Measurements from ENCODE around the gene OSM.

The OSM gene

GRCh38 chr22:30263883-30264282 lies 2.8 kb downstream of the OSM start:
- no peak for DNase-seq (ENCODE audit: low read depth, low spot score)

DNA sequence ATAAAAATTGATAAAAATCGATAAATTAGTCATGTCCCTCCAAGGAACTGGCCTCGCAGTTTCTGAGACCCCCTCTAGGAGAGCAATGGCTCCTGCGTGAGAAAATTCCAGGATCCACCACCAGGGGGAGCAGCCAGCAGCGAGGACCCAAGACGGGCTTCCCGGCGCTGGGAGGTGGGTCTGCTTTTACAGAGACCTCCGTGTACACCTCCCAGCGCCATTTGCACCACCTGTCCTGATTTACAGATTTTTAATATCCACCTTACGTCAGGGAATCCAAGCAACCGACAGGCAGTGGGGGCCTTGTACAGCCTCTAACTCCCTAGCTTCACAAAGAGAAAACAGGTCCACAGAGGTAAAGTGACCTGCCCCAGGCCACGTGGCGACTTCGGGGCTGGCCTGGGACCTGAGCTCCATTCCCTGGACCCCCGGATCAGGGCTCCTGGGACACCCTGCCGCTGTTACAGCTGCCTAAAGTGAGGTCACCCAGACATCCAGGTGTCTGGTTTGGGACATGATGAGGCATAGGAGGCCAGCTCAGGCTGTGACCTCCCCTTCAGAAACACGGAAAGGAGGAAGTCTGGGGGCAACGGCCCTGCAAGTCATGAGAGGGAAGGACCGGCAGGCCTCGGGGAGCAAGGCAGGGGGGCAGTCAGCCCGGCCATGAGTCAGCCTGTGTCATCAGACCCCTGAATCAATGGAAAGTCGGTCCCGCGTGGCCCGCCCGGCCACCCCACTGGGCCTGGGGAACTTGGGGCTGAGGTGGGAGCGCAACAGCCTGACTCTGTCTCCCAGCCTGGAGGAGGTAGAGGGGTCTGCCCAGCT lies 3.5 kb downstream of the OSM start:
- no peak for DNase-seq (ENCODE audit: low read depth, low spot score)

GRCh38 chr22:30262112-30262511 lies 4.5 kb downstream of the OSM start:
- no peak for DNase-seq (ENCODE audit: low read depth, low spot score)

- DNase-seq (ENCODE audit: low read depth, low spot score), result no peak
Observed at GRCh38 chr22:30261134-30261533, 5.5 kb downstream of the OSM start.

DNA sequence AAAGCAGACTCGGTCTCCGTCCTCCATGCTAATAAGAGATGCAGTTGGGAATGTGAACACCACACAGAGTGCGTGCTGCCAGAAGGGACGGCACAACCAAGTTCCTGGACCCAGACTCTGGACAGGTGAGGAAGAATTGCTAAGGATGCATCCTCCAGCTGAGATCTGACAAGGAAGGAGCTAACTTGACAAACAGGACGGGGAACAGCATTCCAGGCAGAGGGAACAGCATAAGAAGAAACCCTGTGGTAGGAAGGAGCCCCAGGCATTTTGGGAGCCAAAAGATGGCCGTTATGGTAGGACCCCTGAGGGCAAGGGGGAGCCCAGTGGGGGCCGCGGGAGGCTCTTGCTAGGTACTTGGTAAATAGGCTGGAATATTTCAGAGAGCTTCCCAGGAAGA lies 6.0 kb downstream of the OSM start:
- no peak for DNase-seq (ENCODE audit: low read depth, low spot score)

GRCh38 chr22:30260276-30260675 lies 6.4 kb downstream of the OSM start:
- no peak for DNase-seq (ENCODE audit: low read depth, low spot score)

DNA sequence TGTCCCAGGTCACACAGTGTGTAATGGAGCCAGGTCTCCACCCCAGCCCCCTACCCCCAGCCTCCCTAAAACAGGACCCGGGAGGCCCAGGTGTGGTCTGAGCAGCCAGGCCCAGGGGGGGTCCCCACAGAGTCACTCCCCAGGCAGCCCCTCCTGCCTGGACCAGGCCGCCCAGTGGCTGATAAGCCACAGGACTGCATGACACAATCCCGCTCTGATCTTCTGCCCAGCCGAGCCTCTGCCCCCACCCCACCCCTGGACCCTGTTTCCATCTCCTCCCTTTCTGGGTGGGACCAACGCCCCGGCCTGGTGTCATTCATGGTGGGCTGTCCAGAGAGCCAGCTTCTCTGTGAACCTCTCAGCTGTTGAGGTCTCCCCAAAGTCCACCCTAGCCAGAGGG lies 12.3 kb downstream of the OSM start:
- DNase-seq (ENCODE audit: low read depth, low spot score), result no peak

- DNase-seq (ENCODE audit: low read depth, low spot score), result no peak
Observed at GRCh38 chr22:30253205-30253852, 13.3 kb downstream of the OSM start.

DNA sequence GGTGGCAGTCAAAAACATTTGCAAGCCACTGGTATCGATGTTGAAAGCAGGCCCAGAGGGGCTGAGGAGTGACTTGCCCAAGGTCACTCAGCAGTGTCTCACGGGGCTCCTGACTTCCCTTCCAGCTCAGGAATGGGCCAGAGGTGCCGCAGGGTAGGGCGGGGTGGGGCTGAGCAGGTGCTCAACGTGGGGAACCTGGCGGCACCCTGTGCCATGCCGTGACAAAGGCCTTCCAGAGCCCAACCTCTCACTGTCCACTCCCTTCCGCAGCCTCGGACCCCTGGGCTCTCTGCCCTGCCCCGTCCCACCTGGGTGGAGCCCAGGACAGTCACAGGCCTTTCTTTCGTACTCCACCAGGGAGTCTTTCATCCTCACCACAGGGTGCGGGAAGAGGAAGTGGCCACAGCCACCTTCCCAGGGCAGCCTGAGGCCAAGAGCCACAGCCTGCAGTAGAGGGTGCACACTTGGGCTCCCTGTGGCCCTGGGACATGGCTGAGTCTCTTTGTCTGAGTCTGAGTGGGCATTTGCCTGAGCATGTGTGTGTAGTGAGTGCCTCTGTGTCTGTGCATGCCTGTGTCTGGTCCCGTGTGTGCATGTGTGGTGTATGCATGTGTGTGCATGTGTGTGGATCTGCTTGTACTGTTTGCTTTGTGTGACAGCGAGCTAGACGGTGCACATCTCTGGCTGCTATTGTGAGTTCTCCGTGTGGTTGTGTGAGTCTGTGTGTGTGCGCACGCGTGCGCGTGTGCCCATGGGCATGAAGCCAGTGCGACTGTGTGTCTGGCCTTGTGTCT lies 14.0 kb downstream of the OSM start:
- no peak for DNase-seq (ENCODE audit: low read depth, low spot score)

DNA sequence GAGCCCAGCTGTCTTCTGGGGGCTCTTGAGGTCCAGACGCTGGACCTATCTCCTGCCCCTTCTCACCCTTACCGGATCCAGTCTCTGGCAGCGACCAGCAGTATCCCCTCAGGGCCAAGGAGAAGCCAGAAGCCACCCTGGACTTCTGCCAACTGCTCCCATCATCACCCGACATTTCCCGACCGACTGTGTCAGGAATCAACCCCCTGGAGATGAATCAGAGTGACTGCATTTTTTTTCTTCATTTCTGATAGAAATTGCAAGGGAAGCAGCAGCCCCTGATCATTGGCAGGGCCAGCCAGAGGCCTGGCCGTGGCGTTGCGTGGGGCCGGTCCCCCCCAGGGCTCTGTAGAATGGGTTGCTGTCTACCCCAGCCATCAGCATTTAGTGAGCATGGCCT lies 14.9 kb downstream of the OSM start:
- no peak for DNase-seq (ENCODE audit: low read depth, low spot score)

GRCh38 chr22:30250661-30251267 lies 15.9 kb downstream of the OSM start:
- DNase-seq (ENCODE audit: low read depth, low spot score), result no peak

DNA sequence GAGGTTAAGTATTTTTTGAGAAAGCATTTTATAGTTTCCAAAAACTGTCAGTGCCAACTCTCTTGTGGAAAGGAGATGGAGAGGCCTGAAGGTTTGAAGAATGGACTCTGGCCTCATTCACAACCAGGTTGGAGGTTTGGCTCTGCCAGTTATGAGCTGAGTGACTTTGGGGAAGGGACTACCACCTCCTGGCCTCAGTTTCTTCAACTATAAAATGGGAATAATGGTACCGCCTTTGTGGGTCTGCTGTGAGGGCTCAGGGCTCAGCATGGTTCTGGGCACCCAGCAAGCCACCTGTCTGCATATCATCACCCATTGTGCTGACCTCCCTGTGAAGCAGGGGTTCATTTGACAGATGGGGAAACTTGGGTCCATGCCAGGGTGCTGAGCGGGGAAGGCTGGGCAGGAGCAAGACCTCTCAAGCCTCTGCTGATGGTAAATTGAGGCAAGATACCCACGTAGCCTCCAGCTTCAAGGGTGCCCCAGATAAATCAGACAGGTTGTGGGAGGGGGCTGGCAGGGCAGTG lies 16.5 kb downstream of the OSM start:
- no peak for DNase-seq (ENCODE audit: low read depth, low spot score)

- DNase-seq (ENCODE audit: low read depth, low spot score), result no peak
Observed at GRCh38 chr22:30249049-30250038, 17.3 kb downstream of the OSM start.

DNA sequence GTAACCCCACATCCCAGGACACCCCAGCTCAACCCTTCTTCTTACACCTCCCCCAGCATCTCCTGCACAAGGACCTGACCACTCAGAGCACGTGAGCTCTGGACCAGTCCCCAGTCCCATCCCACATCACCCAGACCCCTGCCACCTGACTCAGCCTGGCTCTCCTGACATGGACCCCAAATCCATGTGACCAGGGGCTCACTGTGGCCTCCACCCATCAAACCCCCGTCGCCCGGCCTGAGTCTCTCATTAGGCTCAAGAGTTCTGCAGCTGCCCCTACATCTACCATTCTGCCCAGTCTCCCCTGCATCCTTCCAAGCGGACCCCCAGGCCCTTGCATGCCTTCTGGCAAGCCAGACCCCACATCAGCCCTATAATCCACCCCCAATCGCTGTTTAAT lies 18.2 kb downstream of the OSM start:
- DNase-seq (ENCODE audit: low read depth, low spot score), result no peak

GRCh38 chr22:30247974-30248373 lies 18.7 kb downstream of the OSM start:
- DNase-seq (ENCODE audit: low read depth, low spot score), result no peak

DNA sequence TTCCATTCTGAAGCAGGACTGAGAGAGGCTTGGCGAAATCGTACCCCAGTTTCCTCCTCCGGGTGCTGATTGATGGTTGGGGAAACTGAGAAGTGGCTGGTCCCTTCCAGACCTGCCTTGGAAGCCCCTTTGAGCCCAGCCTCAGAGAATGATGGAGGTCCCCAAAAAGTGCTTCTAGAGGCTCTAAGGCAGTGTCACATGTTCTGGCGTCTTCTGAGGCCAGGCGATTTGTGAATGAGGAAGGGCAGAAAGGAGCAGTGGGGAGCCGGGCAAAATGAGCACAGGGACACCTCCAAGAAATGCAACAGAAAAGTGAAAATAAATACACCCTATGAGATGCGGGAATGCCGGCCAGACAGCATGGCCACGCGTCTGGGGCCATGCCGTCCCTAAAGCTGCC lies 19.1 kb downstream of the OSM start:
- DNase-seq (ENCODE audit: low read depth, low spot score), result no peak

DNA sequence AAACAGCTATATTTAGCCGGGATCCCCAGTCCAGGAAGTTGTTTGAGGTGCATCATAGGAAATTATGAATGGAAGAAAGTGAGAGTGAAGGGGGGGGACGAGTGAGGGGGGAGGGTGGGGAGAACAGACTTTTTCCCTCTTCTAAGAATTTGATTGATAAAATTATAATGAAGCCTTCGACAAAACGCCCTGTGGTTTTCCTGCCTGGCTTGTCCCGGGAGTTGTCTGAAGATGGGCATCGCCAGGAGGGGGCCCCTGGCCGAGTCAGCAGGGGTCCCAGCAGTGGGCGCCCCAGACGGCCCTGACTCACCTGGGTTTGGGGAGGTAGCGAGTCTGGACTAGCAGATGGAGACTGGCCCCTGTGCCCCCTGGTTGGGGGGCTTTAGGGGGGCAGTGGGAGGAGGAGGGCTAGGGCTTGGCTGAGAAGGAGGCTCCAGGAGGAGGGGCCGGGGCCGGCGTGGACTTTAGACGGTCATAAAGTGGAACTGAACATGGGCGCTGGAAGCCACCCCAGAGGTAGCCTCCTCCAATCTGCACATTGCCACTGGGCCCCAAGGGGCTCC lies 19.8 kb downstream of the OSM start:
- no peak for DNase-seq (ENCODE audit: low read depth, low spot score)

DNA sequence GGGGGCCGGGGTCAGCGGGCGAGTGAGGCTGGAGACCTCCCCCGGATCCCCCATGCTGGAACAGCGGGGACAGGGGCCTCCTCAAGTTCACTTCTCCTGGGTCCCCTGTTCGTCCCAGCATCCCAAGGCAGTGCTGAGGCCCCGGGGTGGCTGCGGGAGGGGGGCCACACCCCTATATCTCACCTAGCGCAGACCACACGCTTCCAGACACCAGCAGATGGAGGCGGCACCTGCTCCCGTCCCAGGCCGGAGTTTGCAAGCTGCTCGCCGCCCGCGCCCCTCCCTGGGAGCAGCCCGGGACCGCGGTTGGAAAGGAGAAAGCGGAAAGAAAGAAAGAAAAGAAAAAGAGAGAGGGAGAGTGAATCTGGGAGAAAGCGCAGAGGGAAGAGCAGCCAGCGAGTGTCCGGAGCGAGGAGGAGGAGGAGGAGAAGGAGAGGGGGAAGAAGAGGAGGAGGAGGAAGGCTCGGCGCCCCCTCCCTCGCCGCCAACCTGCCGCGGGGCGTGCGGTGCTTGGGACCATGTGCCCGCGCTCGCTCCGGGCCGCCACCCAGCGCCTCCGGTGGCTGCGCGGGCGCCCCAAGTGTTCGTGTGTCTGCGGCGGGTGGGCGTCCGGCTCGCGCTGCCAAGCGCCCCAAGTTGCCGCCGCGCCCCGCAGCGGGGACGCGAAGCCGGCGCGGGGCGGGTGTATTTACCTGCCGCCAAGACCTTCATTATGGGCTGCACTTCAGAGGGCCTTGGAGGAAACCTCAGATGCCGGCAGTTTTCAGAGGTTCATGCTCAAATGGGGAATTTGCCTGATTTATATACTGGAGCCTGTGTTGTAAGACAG lies 20.5 kb downstream of the OSM start, which contains the start of gene LIF:
Gene LIF (minus strand): TSS at position 775 of the 829 bp plus-strand sequence. CDS start 64 bp downstream, at position 711.
- no peak for DNase-seq (ENCODE audit: low read depth, low spot score)
